ENCODE results near the gene CLEC7A.

The CLEC7A gene

GRCh38 chr12:10094646-10095395 is 35.2 kb downstream of the CLEC7A start:
- no peak for DNase-seq (ENCODE audit: low spot score)

GRCh38 chr12:10088955-10089900 is 40.8 kb downstream of the CLEC7A start:
- DNase-seq (ENCODE audit: low spot score) = no peak

DNA sequence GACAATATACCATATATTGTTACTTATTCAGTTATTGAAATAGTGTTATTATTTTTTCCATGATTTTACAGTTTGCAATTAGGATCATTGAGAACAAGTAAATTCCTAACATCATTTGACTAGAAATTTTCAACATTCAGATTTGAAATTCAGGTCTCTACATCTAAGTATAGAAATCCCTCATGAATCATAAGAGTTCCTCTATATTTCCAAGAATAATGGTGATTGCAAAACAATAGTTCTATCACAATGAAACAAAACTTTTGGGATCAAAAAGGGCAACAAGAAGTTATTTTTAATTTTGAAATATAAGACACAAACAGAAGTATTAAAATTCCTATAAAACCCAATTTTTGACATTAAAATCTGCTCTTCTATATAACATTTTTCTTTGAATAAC is 42.0 kb downstream of the CLEC7A start:
- no peak for DNase-seq (ENCODE audit: low spot score)

DNA sequence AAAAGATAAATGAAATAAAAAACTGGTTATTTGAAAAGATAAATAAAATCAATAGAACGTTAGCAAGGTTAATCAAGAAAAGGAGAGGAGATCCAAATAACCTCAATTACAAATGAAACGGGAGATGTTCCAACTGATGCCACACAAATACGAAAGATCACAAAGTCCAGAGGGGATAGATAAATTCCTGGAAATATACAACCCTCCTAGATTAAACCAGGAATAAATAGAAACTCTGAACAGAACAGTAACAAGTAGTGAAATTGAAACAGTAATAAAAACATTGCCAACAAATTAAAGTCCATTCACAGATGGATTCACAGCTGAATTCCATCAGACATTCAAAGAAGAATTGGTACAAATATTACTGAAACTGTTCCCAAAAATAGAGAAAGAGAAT is 43.6 kb downstream of the CLEC7A start:
- DNase-seq (ENCODE audit: low spot score) = no peak

- DNase-seq (ENCODE audit: low spot score) = no peak
Observed at GRCh38 chr12:10084733-10085132, 45.3 kb downstream of the CLEC7A start.

- no peak for DNase-seq (ENCODE audit: low spot score)
Observed at GRCh38 chr12:10082117-10082874, 47.7 kb downstream of the CLEC7A start.

DNA sequence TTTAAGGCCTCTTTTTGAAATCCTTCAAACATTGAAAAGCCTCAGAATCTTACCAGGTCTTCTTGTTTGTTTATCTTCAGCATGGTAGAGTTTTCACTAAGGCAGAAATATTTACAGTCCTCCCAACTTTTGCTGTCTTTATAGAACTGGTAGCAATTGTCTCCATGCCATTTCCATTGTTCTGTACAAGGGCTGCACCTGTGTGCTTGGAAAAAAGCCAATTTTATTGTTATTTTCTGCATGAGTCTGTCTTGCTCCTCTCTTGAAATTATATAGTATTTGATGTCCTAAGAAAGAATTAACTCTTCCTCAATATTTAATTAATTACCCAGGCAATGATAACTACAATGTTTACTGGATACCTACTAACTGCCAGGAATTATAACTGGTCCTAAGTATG is 54.5 kb downstream of the CLEC7A start:
- no peak for DNase-seq (ENCODE audit: low spot score)

DNA sequence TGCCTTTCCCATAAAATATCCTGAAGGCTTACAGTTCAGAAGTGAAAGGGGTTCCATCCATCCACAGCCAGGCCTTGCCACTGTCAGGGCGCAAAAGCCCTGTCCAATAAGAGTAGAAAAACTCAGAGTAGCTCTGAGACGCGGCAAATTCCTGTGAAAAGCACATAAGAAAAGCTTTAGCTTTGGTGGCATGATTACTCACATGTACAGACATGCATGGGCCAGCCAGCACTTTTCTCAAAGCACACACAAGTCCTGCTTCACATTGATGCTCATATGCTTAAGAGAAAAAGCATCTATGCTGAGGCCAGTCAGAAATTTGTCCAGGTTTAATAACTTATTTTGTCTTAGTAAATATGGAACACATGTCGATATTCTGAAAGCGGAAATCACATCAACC is 56.7 kb downstream of the CLEC7A start:
- DNase-seq (ENCODE audit: low spot score) = no peak

GRCh38 chr12:10072131-10072530 is 57.9 kb downstream of the CLEC7A start:
- no peak for DNase-seq (ENCODE audit: low spot score)

GRCh38 chr12:10070380-10070779 is 59.6 kb downstream of the CLEC7A start:
- DNase-seq (ENCODE audit: low spot score) = no peak

- no peak for DNase-seq (ENCODE audit: low spot score)
Observed at GRCh38 chr12:10069976-10070375, 60.0 kb downstream of the CLEC7A start.

DNA sequence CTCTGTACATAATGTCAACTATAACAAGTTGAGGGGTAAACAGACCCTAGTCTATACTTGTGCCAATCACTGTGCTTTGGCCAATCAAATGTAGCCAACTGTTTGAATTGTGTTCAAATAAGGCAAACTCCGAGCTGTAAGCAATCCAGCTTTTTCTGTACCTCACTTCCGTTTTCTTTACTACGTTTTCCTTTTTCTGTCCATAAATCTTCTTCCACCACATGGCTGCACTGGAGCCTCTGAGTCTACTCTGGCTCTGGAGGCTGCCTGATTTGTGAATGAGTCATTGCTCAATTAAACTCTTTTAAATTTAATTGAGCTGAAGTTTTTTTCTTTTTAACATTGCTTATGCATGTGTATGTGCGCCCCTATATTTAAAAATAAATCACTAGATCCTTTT is 60.9 kb downstream of the CLEC7A start:
- DNase-seq (ENCODE audit: low spot score) = peak; percentile 89

- DNase-seq (ENCODE audit: low spot score) = peak; percentile 43
Observed at GRCh38 chr12:10068644-10069043, 61.4 kb downstream of the CLEC7A start.

- DNase-seq (ENCODE audit: low spot score) = peak; percentile 93
Observed at GRCh38 chr12:10067942-10068341, 62.1 kb downstream of the CLEC7A start.

DNA sequence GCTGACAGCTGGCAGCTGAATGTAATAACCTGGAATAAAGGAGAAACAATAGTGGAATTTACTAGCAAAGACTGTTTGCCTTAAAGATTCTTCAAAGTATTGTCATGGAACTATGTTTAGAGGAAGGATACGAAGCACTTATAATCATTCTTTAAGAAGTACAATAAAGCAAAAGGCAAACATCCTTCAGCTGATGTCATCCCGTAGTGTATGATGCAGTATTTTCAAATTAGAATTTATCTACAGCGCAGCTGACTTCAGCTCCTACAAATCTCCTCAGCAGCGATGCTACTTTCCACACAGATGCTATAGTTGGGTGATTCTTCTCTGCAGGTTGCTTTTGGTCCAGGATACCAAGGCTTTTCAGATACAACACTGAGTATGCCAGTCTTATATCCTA is 62.7 kb downstream of the CLEC7A start:
- DNase-seq (ENCODE audit: low spot score) = peak; percentile 60
